Measurements from ENCODE around the gene SH3BP5. TPM values are rescaled to one million over a fixed set of nuclear protein-coding genes. Genes with fewer than 3 reads are reported as not detected.

SH3BP5 gene
- total and polyA plus RNA-seq, 9 donors = 80.4 to 205 (median 142) TPM

DNA sequence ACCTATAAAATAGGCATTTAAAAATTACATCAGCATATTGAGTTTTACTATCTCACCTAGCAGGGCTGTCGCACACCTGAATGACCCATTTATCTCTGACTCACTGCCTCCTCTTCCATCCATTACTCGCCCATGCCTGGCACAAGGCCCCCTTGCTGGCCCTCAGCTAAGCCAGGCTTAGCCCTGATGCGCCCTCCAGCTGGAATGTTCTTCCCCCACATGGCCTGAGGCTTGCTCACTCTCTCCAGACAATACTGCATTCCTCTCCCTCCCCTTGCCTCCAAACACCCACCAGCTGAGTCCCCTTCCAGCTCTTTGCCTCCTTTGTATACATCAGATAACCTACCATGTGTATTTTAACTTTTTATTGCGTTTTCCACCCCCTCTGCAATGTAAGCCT lies 7.2 kb downstream of the SH3BP5 start:
- WGBS, 3 donors = 10 to 24% (median 12%) methylated on average over 4 of the region's 4 CpGs
- TF ChIP-seq, protein P1, sequence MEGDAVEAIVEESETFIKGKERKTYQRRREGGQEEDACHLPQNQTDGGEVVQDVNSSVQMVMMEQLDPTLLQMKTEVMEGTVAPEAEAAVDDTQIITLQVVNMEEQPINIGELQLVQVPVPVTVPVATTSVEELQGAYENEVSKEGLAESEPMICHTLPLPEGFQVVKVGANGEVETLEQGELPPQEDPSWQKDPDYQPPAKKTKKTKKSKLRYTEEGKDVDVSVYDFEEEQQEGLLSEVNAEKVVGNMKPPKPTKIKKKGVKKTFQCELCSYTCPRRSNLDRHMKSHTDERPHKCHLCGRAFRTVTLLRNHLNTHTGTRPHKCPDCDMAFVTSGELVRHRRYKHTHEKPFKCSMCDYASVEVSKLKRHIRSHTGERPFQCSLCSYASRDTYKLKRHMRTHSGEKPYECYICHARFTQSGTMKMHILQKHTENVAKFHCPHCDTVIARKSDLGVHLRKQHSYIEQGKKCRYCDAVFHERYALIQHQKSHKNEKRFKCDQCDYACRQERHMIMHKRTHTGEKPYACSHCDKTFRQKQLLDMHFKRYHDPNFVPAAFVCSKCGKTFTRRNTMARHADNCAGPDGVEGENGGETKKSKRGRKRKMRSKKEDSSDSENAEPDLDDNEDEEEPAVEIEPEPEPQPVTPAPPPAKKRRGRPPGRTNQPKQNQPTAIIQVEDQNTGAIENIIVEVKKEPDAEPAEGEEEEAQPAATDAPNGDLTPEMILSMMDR (IDR thresholded peaks at IDR 0.05) = no peak
- TF ChIP-seq POLR2A (IDR thresholded peaks at IDR 0.05) (no peak), EP300 (IDR thresholded peaks at IDR 0.05) (no peak)
- peaks cover 45% of the 10 kb centered on the region for H3K4me1 ChIP-seq (ENCODE audit: insufficient read depth)
- intact Hi-C loops (cut with DNase I) = loop anchor here in 2 of 4 donors (2.0 to 5.0 kb wide), 2 partner anchors 28 to 33 kb away; no protein-coding TSS in a partner anchor
- no peaks in the 10 kb centered on the region for H3K27me3 ChIP-seq
- H3K4me3 ChIP-seq = no peak overlapping the region
- DNase-seq = peak; percentile 38 to 69 (median 63)
- H3K9me3 ChIP-seq = no peaks in the 10 kb centered on the region
- H3K36me3 ChIP-seq = no peaks in the 10 kb centered on the region
- H3K27ac ChIP-seq = peak overlapping the region; percentile 43 to 75

DNA sequence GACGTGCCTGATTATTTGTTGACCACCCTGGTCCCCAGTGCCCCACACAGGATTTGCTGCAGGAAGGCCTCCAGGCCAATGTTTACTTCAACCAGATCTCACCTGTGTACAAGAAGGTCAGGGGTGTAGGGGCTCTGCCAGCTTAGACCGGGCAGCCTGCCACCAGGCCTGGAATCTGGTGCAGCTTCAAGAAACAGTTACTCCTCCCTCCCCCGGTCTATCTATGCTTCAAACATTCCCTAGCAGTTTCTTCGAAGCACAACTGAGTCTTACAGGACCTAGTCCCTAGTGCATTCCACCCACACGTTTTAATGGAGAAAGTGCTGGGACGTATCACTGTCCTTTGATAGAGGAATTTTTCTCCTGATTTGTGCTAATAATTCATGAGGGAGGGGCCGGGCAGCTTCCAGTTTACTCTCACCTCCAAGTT lies 8.0 kb downstream of the SH3BP5 start:
- Histone ChIP-seq H3K4me1 (ENCODE audit: insufficient read depth) (peaks cover 42% of the 10 kb centered on the region), H3K36me3 (no peaks in the 10 kb centered on the region), H3K4me3 (no peak overlapping the region), H3K27ac (peak overlapping the region; percentile 43 to 75), H3K9me3 (no peaks in the 10 kb centered on the region), H3K27me3 (no peaks in the 10 kb centered on the region)
- TF ChIP-seq EP300 (IDR thresholded peaks at IDR 0.05) = no peak
- TF ChIP-seq POLR2A (IDR thresholded peaks at IDR 0.05) = no peak
- TF ChIP-seq, protein P1 (IDR thresholded peaks at IDR 0.05) = no peak
- peak in 4 of 5 donors; percentile 43 to 77 (median 70) for DNase-seq
- WGBS, 3 donors = 9 to 13% (median 13%) methylated on average over 7 of the region's 7 CpGs
- intact Hi-C loops (cut with DNase I) = loop anchor here in 1 of 4 donors (2.0 to 5.0 kb wide), 2 partner anchors 28 to 37 kb away; no protein-coding TSS in a partner anchor

DNA sequence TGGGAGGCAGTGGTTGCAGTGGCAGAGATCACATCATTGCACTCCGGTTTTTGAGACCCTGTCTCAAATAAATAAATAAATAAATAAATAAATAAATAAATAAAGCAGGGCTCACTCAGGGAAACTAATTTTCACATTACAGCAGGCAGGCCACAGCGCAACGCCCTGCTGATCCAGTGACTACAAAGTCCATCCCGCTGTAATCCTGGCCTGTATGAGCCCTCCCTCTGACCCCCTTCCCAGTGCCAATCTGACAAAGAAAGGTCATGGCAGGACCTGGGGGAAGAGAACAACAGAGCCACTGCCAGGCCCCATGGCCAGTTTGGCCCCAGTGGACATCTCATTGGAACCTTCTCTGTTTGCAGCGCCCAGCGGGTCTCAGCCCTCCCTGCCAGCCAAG lies 9.3 kb downstream of the SH3BP5 start:
- Histone ChIP-seq H3K4me1 (ENCODE audit: insufficient read depth) (peaks cover 44% of the 10 kb centered on the region), H3K27me3 (no peaks in the 10 kb centered on the region), H3K9me3 (no peaks in the 10 kb centered on the region), H3K4me3 (no peak overlapping the region), H3K27ac (peak overlapping the region; percentile 39 to 79), H3K36me3 (no peaks in the 10 kb centered on the region)
- WGBS, 3 donors = 87 to 91% (median 88%) methylated on average over 6 of the region's 6 CpGs
- TF ChIP-seq, protein P1 (IDR thresholded peaks at IDR 0.05) = no peak
- no peak for TF ChIP-seq EP300 (IDR thresholded peaks at IDR 0.05)
- intact Hi-C loops (cut with DNase I) = loop anchor here in 1 of 4 donors (5.0 kb wide), 1 partner anchor 36 kb away; no protein-coding TSS in a partner anchor
- peak in 1 of 5 donors; percentile 27 for DNase-seq

DNA sequence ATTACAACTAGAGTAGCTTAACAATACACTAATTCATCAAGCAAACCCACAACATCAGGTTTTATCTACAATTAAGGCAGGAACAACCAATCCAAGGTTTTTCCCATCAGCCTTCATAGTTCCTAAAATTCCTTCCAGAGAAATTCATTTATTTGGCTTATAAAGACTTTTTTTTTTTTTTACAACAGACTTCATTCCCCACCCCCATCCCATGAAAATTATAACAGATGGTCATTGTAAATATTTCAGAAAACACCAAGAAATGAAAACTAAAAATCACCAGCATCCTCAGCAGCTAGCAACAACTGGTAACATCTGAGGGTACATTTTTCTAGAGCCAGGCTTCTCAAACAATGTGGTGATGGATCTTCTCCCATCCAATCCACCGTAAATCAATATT lies 11.0 kb downstream of the SH3BP5 start:
- DNase-seq = no peak
- Histone ChIP-seq H3K4me1 (ENCODE audit: insufficient read depth) (peaks cover 51% of the 10 kb centered on the region), H3K4me3 (no peak overlapping the region), H3K36me3 (no peaks in the 10 kb centered on the region), H3K9me3 (no peaks in the 10 kb centered on the region), H3K27ac (peak overlapping the region; percentile 27 to 79), H3K27me3 (no peaks in the 10 kb centered on the region)
- intact Hi-C loops (cut with DNase I) = loop anchor here in 1 of 4 donors (5.0 kb wide), 1 partner anchor 34 kb away; no protein-coding TSS in a partner anchor
- TF ChIP-seq, protein P1 (IDR thresholded peaks at IDR 0.05) = no peak
- TF ChIP-seq POLR2A (IDR thresholded peaks at IDR 0.05) (no peak), EP300 (IDR thresholded peaks at IDR 0.05) (no peak)
- whole genome bisulfite sequencing, 3 donors = 18 to 50% (median 34%) methylated on average over 1 of the region's 1 CpG
